PC-9 (cell line): ENCODE results near the gene B3GALT4. TPM values are rescaled to one million over a fixed set of nuclear protein-coding genes. Genes with fewer than 3 reads are reported as not detected.
A peak's percentile ranks its signal among the peaks of the same experiment; 100 is the strongest.

Experiments used
- BruUV-seq: library from RNA; stranded (reverse); fragments of 400-500 nt; replicated peaks from 2 replicates; lab custom pipeline; 2021; lab: Mats Ljungman, UMichigan
- CTCF ChIA-PET: fragments of 300-600 bp; sonication (Branson Sonifier 250); formaldehyde crosslinking; loops from one replicate; lab custom pipeline; 2022; ENCODE audit warnings: antibody characterized with exemption; lab: Charles Lee
- POLR2A ChIA-PET: fragments of 300-600 bp; sonication (Branson Sonifier 250); formaldehyde crosslinking; loops from one replicate; lab custom pipeline; 2022; ENCODE audit warnings: antibody characterized with exemption; ENCODE audit not compliant: unreplicated experiment; lab: Charles Lee
- DNase-seq, 2 experiments: peaks; one replicate each; pipeline versions ENCODE4 v3.0.0 to v3.0.0-alpha.2; 2015 to 2022; ENCODE audit warnings: mixed read lengths in 1 of 2
- H2AFZ ChIP-seq: fragments of 200-600 bp; sonication (generic); 2 replicates; pipeline ENCODE4 v1.8.1; 2017; ENCODE audit warnings: antibody characterized with exemption
- H3F3A ChIP-seq: fragments of 200-600 bp; sonication (generic); 2 replicates; pipeline ENCODE4 v1.8.1; 2017; ENCODE audit warnings: antibody characterized with exemption, mild to moderate bottlenecking, low read depth; ENCODE audit not compliant: insufficient read depth
- H3K27ac ChIP-seq: fragments of 200-600 bp; sonication (generic); 2 replicates; pipeline ENCODE4 v1.6.1; 2016; ENCODE audit warnings: mixed run types
- H3K27me3 ChIP-seq: fragments of 200-600 bp; sonication (generic); 2 replicates; pipeline ENCODE4 v1.6.1; 2016; ENCODE audit warnings: low read depth, mixed run types; ENCODE audit not compliant: insufficient read depth
- H3K36me3 ChIP-seq: fragments of 200-600 bp; sonication (generic); 2 replicates; pipeline ENCODE4 v1.6.1; 2016; ENCODE audit warnings: low read depth, mixed run types
- H3K4me1 ChIP-seq: fragments of 200-600 bp; sonication (generic); replicated peaks from 2 replicates; pipeline ENCODE4 v1.6.1; 2016; ENCODE audit warnings: mixed run types; ENCODE audit not compliant: insufficient read depth
- H3K4me2 ChIP-seq: fragments of 200-600 bp; sonication (generic); 2 replicates; pipeline ENCODE4 v1.6.1; 2017; ENCODE audit warnings: mixed run types
- H3K4me3 ChIP-seq: fragments of 200-600 bp; sonication (generic); 2 replicates; pipeline ENCODE4 v1.6.1; 2016; ENCODE audit warnings: mixed run types
- H3K79me2 ChIP-seq: fragments of 200-600 bp; sonication (generic); 2 replicates; pipeline ENCODE4 v1.6.1; 2017; ENCODE audit warnings: low read depth, mixed run types
- H3K9me2 ChIP-seq: fragments of 200-600 bp; sonication (generic); 2 replicates; pipeline ENCODE4 v1.8.1; 2017; ENCODE audit warnings: mild to moderate bottlenecking; ENCODE audit not compliant: insufficient read depth
- H3K9me3 ChIP-seq: fragments of 200-600 bp; sonication (generic); 2 replicates; pipeline ENCODE4 v1.8.1; 2016; ENCODE audit warnings: low read depth; ENCODE audit not compliant: insufficient read depth
- H4K20me1 ChIP-seq: fragments of 200-600 bp; sonication (generic); 2 replicates; pipeline ENCODE4 v1.8.1; 2017; ENCODE audit not compliant: insufficient read depth
- CTCF ChIP-seq: fragments of 200-600 bp; sonication (generic); conservative IDR thresholded peaks from 2 replicates; pipeline ENCODE4 v1.6.1; 2017; ENCODE audit warnings: mixed run types, antibody characterized with exemption, mild to moderate bottlenecking, moderate library complexity
- EZH2 ChIP-seq: fragments of 200-600 bp; sonication (generic); IDR thresholded peaks from 2 replicates; pipeline ENCODE4 v1.8.0; 2017; ENCODE audit warnings: antibody characterized with exemption, low read depth
- intact Hi-C: fragments of 100-400 bp; cut with micrococcal nuclease; formaldehyde crosslinking; loops from one replicate; pipeline ENCODE4 v1.10.0; 2022; ENCODE audit not compliant: unreplicated experiment
- total RNA-seq: library from RNA; stranded (reverse); gene quantifications from 2 replicates; pipeline ENCODE4 v1.2.3, GENCODE V29; 2021

The B3GALT4 gene
- total RNA-seq, 1 experiment from 2014 or later, result 10.3 TPM

- Histone ChIP-seq H3K79me2 (peaks cover 46% of the 10 kb centered on the region), H3K4me1 (peaks cover 12% of the 10 kb centered on the region), H3K27me3 (no peaks in the 10 kb centered on the region), H3F3A (peaks cover 22% of the 10 kb centered on the region; the same call in 1 of the 2 replicates), H3K9me2 (no peaks in the 10 kb centered on the region), H3K36me3 (peaks cover 13% of the 10 kb centered on the region; the same call in 1 of the 2 replicates), H3K9me3 (no peaks in the 10 kb centered on the region), H3K27ac (no peak overlapping the region), H4K20me1 (no peaks in the 10 kb centered on the region; the same call in 1 of the 2 replicates), H2AFZ (no peak overlapping the region), H3K4me3 (no peak overlapping the region), H3K4me2 (peak overlapping the region; percentile 91; the same call in 1 of the 2 replicates)
- POLR2A ChIA-PET, result no interaction called here
- CTCF ChIA-PET, result interaction anchor here (0.5 to 0.6 kb wide), 3 partner anchors 10 to 25 kb away, joined by 3 to 5 read pairs (median 5); no protein-coding TSS in a partner anchor
- TF ChIP-seq EZH2 (no peak), CTCF (no peak)
- DNase-seq, result no peak
- BruUV-seq, result no TSS peak
- intact Hi-C loops, result loop anchor here (10.0 kb wide), 1 partner anchor 288 kb away; no protein-coding TSS in a partner anchor
Observed at GRCh38 chr6:33286946-33287914, 10.3 kb downstream of the B3GALT4 start.

GRCh38 chr6:33288141-33288920 lies 11.4 kb downstream of the B3GALT4 start:
- TSS peak; percentile 32 for BruUV-seq
- no peak for TF ChIP-seq EZH2
- TF ChIP-seq CTCF, result no peak
- no peaks in the 10 kb centered on the region for H3K9me3 ChIP-seq
- peak overlapping the region; percentile 91 for H3K4me2 ChIP-seq
- peak overlapping the region; percentile 81 for H2AFZ ChIP-seq
- H3K79me2 ChIP-seq, result peaks cover 46% of the 10 kb centered on the region
- H3K4me1 ChIP-seq, result peaks cover 12% of the 10 kb centered on the region
- no peaks in the 10 kb centered on the region; the same call in 1 of the 2 replicates for H4K20me1 ChIP-seq
- POLR2A ChIA-PET, result interaction anchor here (0.7 to 1.6 kb wide), 3 partner anchors 10 to 16 kb away, joined by 3 to 13 read pairs (median 7); partner anchors contain the start of genes RPS18 and VPS52
- no peak overlapping the region for H3K27ac ChIP-seq
- DNase-seq, result peak in 1 of 2 experiments; percentile 16
- CTCF ChIA-PET, result interaction anchor here (0.5 to 0.7 kb wide), 3 partner anchors 24 to 165 kb away, joined by 3 to 4 read pairs (median 4); no protein-coding TSS in a partner anchor
- peaks cover 24% of the 10 kb centered on the region; the same call in 1 of the 2 replicates for H3F3A ChIP-seq
- peaks cover 17% of the 10 kb centered on the region for H3K36me3 ChIP-seq
- intact Hi-C loops, result loop anchor here (10.0 kb wide), 1 partner anchor 286 kb away; no protein-coding TSS in a partner anchor
- no peaks in the 10 kb centered on the region for H3K9me2 ChIP-seq
- no peaks in the 10 kb centered on the region for H3K27me3 ChIP-seq
- H3K4me3 ChIP-seq, result peak overlapping the region; percentile 93
